Calu3 (cell line): ENCODE data around the gene COL4A4. TPM values are rescaled to one million over a fixed set of nuclear protein-coding genes. Genes with fewer than 3 reads are reported as not detected.

ENCODE experiments used
- BruUV-seq: library from RNA; stranded (reverse); fragments of 400-500 nt; replicated peaks from 2 replicates; lab custom pipeline; 2021; lab: Mats Ljungman, UMichigan
- CTCF ChIA-PET: fragments of 300-600 bp; sonication (Branson Sonifier 250); formaldehyde crosslinking; loops from one replicate; lab custom pipeline; 2022; ENCODE audit warnings: antibody characterized with exemption; lab: Charles Lee
- DNase-seq: peaks from one replicate; pipeline ENCODE4 v3.0.0; 2022
- H3K27ac Mint-ChIP-seq: one replicate; pipeline ENCODE4 v1.8.0; 2022; ENCODE audit warnings: mixed read lengths; ENCODE audit not compliant: unreplicated experiment
- H3K27me3 Mint-ChIP-seq: one replicate; pipeline ENCODE4 v1.8.0; 2022; ENCODE audit warnings: mixed read lengths; ENCODE audit not compliant: unreplicated experiment
- H3K36me3 Mint-ChIP-seq: one replicate; pipeline ENCODE4 v1.8.0; 2022; ENCODE audit warnings: mild to moderate bottlenecking, moderate library complexity, mixed read lengths; ENCODE audit not compliant: insufficient read depth, unreplicated experiment
- H3K4me1 Mint-ChIP-seq: one replicate; pipeline ENCODE4 v1.8.0; 2022; ENCODE audit warnings: mild to moderate bottlenecking, low read depth, mixed read lengths; ENCODE audit not compliant: unreplicated experiment
- H3K4me3 Mint-ChIP-seq: one replicate; pipeline ENCODE4 v1.8.0; 2022; ENCODE audit warnings: mild to moderate bottlenecking, low read depth, moderate library complexity, mixed read lengths; ENCODE audit not compliant: unreplicated experiment
- H3K9me3 Mint-ChIP-seq: one replicate; pipeline ENCODE4 v1.8.0; 2022; ENCODE audit warnings: low read depth, mixed read lengths; ENCODE audit not compliant: unreplicated experiment
- intact Hi-C: fragments of 100-400 bp; cut with micrococcal nuclease; formaldehyde crosslinking; loops from one replicate; pipeline ENCODE4 v1.10.0; 2022; ENCODE audit not compliant: unreplicated experiment
- total RNA-seq: library from RNA; stranded (reverse); gene quantifications from 2 replicates; pipeline ENCODE4 v1.2.3, GENCODE V29; 2022
- TF ChIP-seq, protein P1 (sequence below): fragments of 200-600 bp; IDR thresholded peaks from one replicate; pipeline ENCODE4 v1.8.0; 2022; ENCODE audit warnings: antibody characterized with exemption; ENCODE audit not compliant: unreplicated experiment

Gene COL4A4
- total RNA-seq, 1 experiment from 2014 or later: 17.2 TPM

DNA sequence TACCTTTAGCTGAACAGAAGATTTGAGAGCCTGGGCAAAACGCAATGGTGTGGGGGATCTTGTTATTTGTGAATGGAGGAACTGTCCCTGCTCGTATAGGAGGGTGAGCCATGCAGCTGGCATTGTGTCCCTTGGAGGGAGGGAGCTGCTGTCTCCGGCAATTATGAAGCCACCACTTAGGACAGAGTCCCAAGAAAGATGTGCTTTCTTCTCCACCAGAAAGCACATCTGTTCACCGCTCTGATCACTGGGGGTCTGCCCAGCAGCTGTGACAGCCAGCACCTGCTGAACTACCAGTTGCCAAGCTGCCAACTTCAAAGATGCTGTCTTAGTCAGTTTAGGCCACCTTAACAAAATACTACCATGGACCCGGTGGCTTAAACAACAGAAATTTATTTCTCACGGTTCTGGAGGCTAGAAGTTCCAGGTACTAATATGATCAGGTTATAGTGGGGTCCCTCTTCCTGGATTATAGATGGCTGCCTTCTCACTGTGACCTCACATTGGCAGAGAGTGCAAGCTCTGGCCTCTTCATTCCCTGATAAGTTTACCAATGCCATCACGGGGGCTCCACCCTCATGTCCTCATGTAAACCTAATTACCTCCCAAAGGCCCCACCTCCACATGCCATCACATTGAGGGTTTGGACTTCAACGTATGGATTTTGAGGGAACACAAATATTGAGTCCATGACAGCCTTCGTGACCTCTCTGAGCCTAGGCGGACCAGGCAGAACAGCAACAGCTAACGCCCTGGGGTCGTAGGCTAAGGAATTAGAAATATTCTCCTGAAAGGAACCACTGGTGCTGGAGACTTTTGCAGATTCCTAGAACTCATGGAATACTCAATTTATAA, 179.9 kb downstream of the COL4A4 start:
- Mint-ChIP-seq H3K9me3 (no peaks in the 10 kb centered on the region), H3K36me3 (no peaks in the 10 kb centered on the region), H3K4me3 (no peak overlapping the region), H3K27me3 (no peaks in the 10 kb centered on the region), H3K27ac (no peak overlapping the region), H3K4me1 (no peaks in the 10 kb centered on the region)
- no peak for DNase-seq
- intact Hi-C loops: loop anchor here (10.0 kb wide), 1 partner anchor 149 kb away; the partner anchor contains the start of gene RHBDD1
- no TSS peak for BruUV-seq
- TF ChIP-seq, protein P1, sequence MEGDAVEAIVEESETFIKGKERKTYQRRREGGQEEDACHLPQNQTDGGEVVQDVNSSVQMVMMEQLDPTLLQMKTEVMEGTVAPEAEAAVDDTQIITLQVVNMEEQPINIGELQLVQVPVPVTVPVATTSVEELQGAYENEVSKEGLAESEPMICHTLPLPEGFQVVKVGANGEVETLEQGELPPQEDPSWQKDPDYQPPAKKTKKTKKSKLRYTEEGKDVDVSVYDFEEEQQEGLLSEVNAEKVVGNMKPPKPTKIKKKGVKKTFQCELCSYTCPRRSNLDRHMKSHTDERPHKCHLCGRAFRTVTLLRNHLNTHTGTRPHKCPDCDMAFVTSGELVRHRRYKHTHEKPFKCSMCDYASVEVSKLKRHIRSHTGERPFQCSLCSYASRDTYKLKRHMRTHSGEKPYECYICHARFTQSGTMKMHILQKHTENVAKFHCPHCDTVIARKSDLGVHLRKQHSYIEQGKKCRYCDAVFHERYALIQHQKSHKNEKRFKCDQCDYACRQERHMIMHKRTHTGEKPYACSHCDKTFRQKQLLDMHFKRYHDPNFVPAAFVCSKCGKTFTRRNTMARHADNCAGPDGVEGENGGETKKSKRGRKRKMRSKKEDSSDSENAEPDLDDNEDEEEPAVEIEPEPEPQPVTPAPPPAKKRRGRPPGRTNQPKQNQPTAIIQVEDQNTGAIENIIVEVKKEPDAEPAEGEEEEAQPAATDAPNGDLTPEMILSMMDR: no peak
- CTCF ChIA-PET: no interaction called here

DNA sequence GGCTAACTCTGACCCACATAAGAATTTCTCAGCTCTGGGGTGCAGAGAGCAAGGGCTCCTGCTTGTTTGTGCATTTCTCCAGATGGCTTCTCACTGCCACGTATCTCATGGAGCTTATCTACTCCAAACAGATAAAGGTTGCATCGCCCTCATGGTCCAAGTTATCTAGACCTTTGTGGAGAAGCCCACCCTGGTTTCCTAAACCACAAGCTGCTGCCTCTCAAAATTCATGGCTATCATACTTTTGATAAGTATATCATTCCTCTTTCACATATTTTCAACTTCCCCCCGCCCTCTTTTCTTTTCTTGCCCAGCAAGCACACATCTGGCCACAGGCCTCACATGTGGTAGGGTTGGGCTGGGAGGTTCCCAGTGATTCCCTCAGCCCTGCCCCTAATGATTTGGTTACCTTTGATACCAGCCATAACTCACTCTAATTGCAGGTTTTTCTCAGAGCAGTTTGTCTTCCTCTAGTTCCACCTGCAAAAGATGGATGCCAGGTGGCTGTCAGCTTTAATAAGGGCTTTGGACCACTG, 182.1 kb downstream of the COL4A4 start:
- H3K27ac Mint-ChIP-seq: no peak overlapping the region
- H3K4me1 Mint-ChIP-seq: no peaks in the 10 kb centered on the region
- no peaks in the 10 kb centered on the region for H3K36me3 Mint-ChIP-seq
- H3K4me3 Mint-ChIP-seq: no peak overlapping the region
- H3K27me3 Mint-ChIP-seq: no peaks in the 10 kb centered on the region
- CTCF ChIA-PET: interaction anchor here (0.6 to 1.0 kb wide), 2 partner anchors 42 to 1317 kb away, joined by 3 to 5 read pairs; no protein-coding TSS in a partner anchor
- no TSS peak for BruUV-seq
- intact Hi-C loops: loop anchor here (10.0 kb wide), 1 partner anchor 147 kb away; the partner anchor contains the start of gene RHBDD1
- no peak for DNase-seq
- TF ChIP-seq, protein P1: no peak
- no peaks in the 10 kb centered on the region for H3K9me3 Mint-ChIP-seq

DNA sequence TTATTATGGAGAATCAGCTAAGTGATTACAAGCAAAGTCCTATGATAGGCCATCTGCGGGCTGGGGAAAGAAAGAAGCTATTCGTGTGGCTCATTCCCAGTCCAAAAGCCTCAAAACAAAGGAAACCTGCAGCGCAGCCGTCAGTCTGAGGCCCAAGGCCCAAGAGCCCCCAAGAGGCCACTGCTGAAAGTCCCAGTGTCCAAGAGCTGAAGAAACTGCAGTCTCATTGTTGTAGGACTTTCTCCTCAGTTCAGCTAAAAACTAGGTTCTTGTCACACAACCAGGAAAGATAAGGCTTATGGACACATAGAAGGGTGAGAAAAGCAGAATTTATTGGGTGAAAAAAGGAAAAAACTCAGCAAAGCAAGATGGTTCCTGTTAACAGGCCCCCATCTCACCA, 185.0 kb downstream of the COL4A4 start:
- BruUV-seq: no TSS peak
- Mint-ChIP-seq H3K27ac (no peak overlapping the region), H3K27me3 (no peaks in the 10 kb centered on the region), H3K36me3 (no peaks in the 10 kb centered on the region), H3K9me3 (no peaks in the 10 kb centered on the region), H3K4me3 (no peak overlapping the region), H3K4me1 (no peaks in the 10 kb centered on the region)
- TF ChIP-seq, protein P1: no peak
- DNase-seq: no peak
- CTCF ChIA-PET: no interaction called here
- intact Hi-C loops: no loop called here

DNA sequence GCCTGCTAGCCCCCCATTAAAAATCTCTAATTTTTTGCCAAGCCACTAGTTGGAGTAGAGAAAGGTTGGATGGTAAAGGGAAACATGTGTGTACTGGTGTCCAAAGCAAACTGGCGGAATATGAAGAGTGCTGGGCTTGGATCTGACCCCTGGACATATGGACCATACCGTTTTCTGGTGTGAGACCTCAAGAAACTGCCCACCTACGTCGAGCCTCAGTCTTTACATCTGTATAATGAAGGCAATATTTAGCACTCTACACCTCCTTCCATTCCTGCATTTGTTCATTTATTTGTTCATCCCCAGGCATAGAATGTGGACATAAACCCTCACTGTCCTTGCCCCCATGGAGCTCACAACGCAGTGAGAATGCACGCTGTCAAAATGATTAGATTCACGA, 185.7 kb downstream of the COL4A4 start:
- Mint-ChIP-seq H3K36me3 (no peaks in the 10 kb centered on the region), H3K27ac (no peak overlapping the region), H3K9me3 (no peaks in the 10 kb centered on the region), H3K27me3 (no peaks in the 10 kb centered on the region), H3K4me3 (no peak overlapping the region), H3K4me1 (no peaks in the 10 kb centered on the region)
- intact Hi-C loops: no loop called here
- DNase-seq: no peak
- CTCF ChIA-PET: no interaction called here
- BruUV-seq: no TSS peak
- TF ChIP-seq, protein P1: no peak
